BLaER1 (cell line): ENCODE results near the gene CCDC136.

ENCODE experiments used
- H3K27ac ChIP-seq: shearing (Covaris generic); formaldehyde crosslinking; 2 replicates; pipeline ENCODE4 v1.8.1; 2022
- H3K27me3 ChIP-seq: shearing (Covaris generic); formaldehyde crosslinking; 2 replicates; pipeline ENCODE4 v1.8.1; 2022
- H3K36me3 ChIP-seq: shearing (Covaris generic); formaldehyde crosslinking; 2 replicates; pipeline ENCODE4 v1.8.1; 2022
- H3K4me1 ChIP-seq: shearing (Covaris generic); formaldehyde crosslinking; 2 replicates; pipeline ENCODE4 v1.8.1; 2022
- H3K4me2 ChIP-seq: shearing (Covaris generic); formaldehyde crosslinking; 2 replicates; pipeline ENCODE4 v1.8.1; 2022
- H3K4me3 ChIP-seq: shearing (Covaris generic); formaldehyde crosslinking; 2 replicates; pipeline ENCODE4 v1.8.1; 2022
- H3K9ac ChIP-seq: shearing (Covaris generic); formaldehyde crosslinking; 2 replicates; pipeline ENCODE4 v1.8.1; 2022
- H3K9me3 ChIP-seq: shearing (Covaris generic); formaldehyde crosslinking; 2 replicates; pipeline ENCODE4 v1.8.1; 2022
- H4K20me1 ChIP-seq: shearing (Covaris generic); formaldehyde crosslinking; 2 replicates; pipeline ENCODE4 v1.8.1; 2022
- Cebpa-rat ChIP-seq: shearing (Covaris generic); IDR thresholded peaks from 2 replicates; pipeline ENCODE4 v1.8.1; 2022

Gene CCDC136

GRCh38 chr7:128804484-128804883 is 12.7 kb downstream of the CCDC136 start:
- no peaks in the 10 kb centered on the region for H3K9me3 ChIP-seq
- peaks cover 90% of the 10 kb centered on the region for H3K36me3 ChIP-seq

GRCh38 chr7:128805225-128805624 is 13.5 kb downstream of the CCDC136 start:
- no peak overlapping the region for H3K4me3 ChIP-seq
- H3K4me2 ChIP-seq, result no peak overlapping the region
- no peak for TF ChIP-seq Cebpa-rat
- peaks cover 95% of the 10 kb centered on the region for H3K36me3 ChIP-seq
- no peaks in the 10 kb centered on the region for H3K27me3 ChIP-seq
- H3K4me1 ChIP-seq, result peaks cover 7% of the 10 kb centered on the region
- no peak overlapping the region; the same call in 1 of the 2 replicates for H3K9ac ChIP-seq
- H3K9me3 ChIP-seq, result no peaks in the 10 kb centered on the region
- no peaks in the 10 kb centered on the region for H4K20me1 ChIP-seq
- no peak overlapping the region for H3K27ac ChIP-seq

More at GRCh38 chr7:128804484-128804883, 12.7 kb downstream of the CCDC136 start:
- Histone ChIP-seq H3K4me2 (no peak overlapping the region), H3K4me1 (peaks cover under 1% of the 10 kb centered on the region; the same call in 1 of the 2 replicates), H3K27me3 (no peaks in the 10 kb centered on the region), H3K9ac (no peak overlapping the region), H3K27ac (no peak overlapping the region), H3K4me3 (no peak overlapping the region), H4K20me1 (no peaks in the 10 kb centered on the region)
- no peak for TF ChIP-seq Cebpa-rat

- Histone ChIP-seq H3K4me2 (no peak overlapping the region), H3K4me1 (peaks cover 7% of the 10 kb centered on the region), H3K36me3 (peaks cover 96% of the 10 kb centered on the region), H3K27ac (no peak overlapping the region), H4K20me1 (no peaks in the 10 kb centered on the region), H3K4me3 (no peak overlapping the region), H3K27me3 (no peaks in the 10 kb centered on the region), H3K9me3 (no peaks in the 10 kb centered on the region), H3K9ac (no peak overlapping the region)
- TF ChIP-seq Cebpa-rat, result no peak
Measured at GRCh38 chr7:128807191-128807590, 15.4 kb downstream of the CCDC136 start.

- H3K27me3 ChIP-seq, result no peaks in the 10 kb centered on the region
- peaks cover 7% of the 10 kb centered on the region for H3K4me1 ChIP-seq
- no peak overlapping the region for H3K9ac ChIP-seq
- H3K4me3 ChIP-seq, result no peak overlapping the region
- H3K4me2 ChIP-seq, result no peak overlapping the region
- no peak for TF ChIP-seq Cebpa-rat
- H4K20me1 ChIP-seq, result no peaks in the 10 kb centered on the region
- H3K9me3 ChIP-seq, result no peaks in the 10 kb centered on the region
- no peak overlapping the region for H3K27ac ChIP-seq
- peaks cover 85% of the 10 kb centered on the region for H3K36me3 ChIP-seq
Measured at GRCh38 chr7:128809363-128809762, 17.6 kb downstream of the CCDC136 start.

- H3K27me3 ChIP-seq, result no peaks in the 10 kb centered on the region
- no peak overlapping the region for H3K27ac ChIP-seq
- no peaks in the 10 kb centered on the region for H3K9me3 ChIP-seq
- peaks cover 80% of the 10 kb centered on the region for H3K36me3 ChIP-seq
- H4K20me1 ChIP-seq, result no peaks in the 10 kb centered on the region
- no peak for TF ChIP-seq Cebpa-rat
- no peak overlapping the region for H3K4me2 ChIP-seq
- H3K9ac ChIP-seq, result no peak overlapping the region
- no peak overlapping the region for H3K4me3 ChIP-seq
- peaks cover 13% of the 10 kb centered on the region for H3K4me1 ChIP-seq
Measured at GRCh38 chr7:128810473-128810872, 18.7 kb downstream of the CCDC136 start.

- no peaks in the 10 kb centered on the region for H3K9me3 ChIP-seq
- H3K4me1 ChIP-seq, result peaks cover 15% of the 10 kb centered on the region
- H3K4me3 ChIP-seq, result no peak overlapping the region
- no peaks in the 10 kb centered on the region for H4K20me1 ChIP-seq
- H3K27me3 ChIP-seq, result no peaks in the 10 kb centered on the region
- no peak overlapping the region for H3K4me2 ChIP-seq
- no peak overlapping the region for H3K9ac ChIP-seq
- H3K36me3 ChIP-seq, result peaks cover 75% of the 10 kb centered on the region
- TF ChIP-seq Cebpa-rat, result no peak
- H3K27ac ChIP-seq, result no peak overlapping the region
Measured at GRCh38 chr7:128810997-128811396, 19.2 kb downstream of the CCDC136 start.

GRCh38 chr7:128811631-128812430 is 20.1 kb downstream of the CCDC136 start:
- no peak overlapping the region for H3K9ac ChIP-seq
- no peaks in the 10 kb centered on the region for H3K27me3 ChIP-seq
- H4K20me1 ChIP-seq, result no peaks in the 10 kb centered on the region
- no peak overlapping the region for H3K27ac ChIP-seq
- peaks cover 67% of the 10 kb centered on the region for H3K36me3 ChIP-seq
- TF ChIP-seq Cebpa-rat, result no peak
- H3K4me2 ChIP-seq, result no peak overlapping the region
- no peaks in the 10 kb centered on the region for H3K9me3 ChIP-seq
- H3K4me3 ChIP-seq, result no peak overlapping the region
- peaks cover 15% of the 10 kb centered on the region for H3K4me1 ChIP-seq

- no peak for TF ChIP-seq Cebpa-rat
- H4K20me1 ChIP-seq, result no peaks in the 10 kb centered on the region
- H3K27me3 ChIP-seq, result no peaks in the 10 kb centered on the region
- no peak overlapping the region for H3K27ac ChIP-seq
- no peak overlapping the region for H3K4me3 ChIP-seq
- no peak overlapping the region for H3K4me2 ChIP-seq
- H3K4me1 ChIP-seq, result peaks cover 15% of the 10 kb centered on the region
- H3K36me3 ChIP-seq, result peaks cover 59% of the 10 kb centered on the region
- H3K9me3 ChIP-seq, result no peaks in the 10 kb centered on the region
- H3K9ac ChIP-seq, result no peak overlapping the region
Measured at GRCh38 chr7:128812514-128813168, 20.9 kb downstream of the CCDC136 start.

- no peak overlapping the region for H3K27ac ChIP-seq
- H3K27me3 ChIP-seq, result no peaks in the 10 kb centered on the region
- TF ChIP-seq Cebpa-rat, result no peak
- H3K4me2 ChIP-seq, result no peak overlapping the region
- H3K4me3 ChIP-seq, result no peak overlapping the region
- no peak overlapping the region for H3K9ac ChIP-seq
- peaks cover 14% of the 10 kb centered on the region for H3K4me1 ChIP-seq
- H4K20me1 ChIP-seq, result no peaks in the 10 kb centered on the region
- peaks cover 41% of the 10 kb centered on the region for H3K36me3 ChIP-seq
- H3K9me3 ChIP-seq, result no peaks in the 10 kb centered on the region
Measured at GRCh38 chr7:128814499-128814898, 22.7 kb downstream of the CCDC136 start.

- H4K20me1 ChIP-seq, result no peaks in the 10 kb centered on the region
- no peak for TF ChIP-seq Cebpa-rat
- no peak overlapping the region for H3K9ac ChIP-seq
- H3K27ac ChIP-seq, result no peak overlapping the region
- peaks cover 34% of the 10 kb centered on the region for H3K36me3 ChIP-seq
- no peaks in the 10 kb centered on the region for H3K9me3 ChIP-seq
- H3K4me3 ChIP-seq, result no peak overlapping the region
- H3K4me1 ChIP-seq, result peaks cover 7% of the 10 kb centered on the region; the same call in 1 of the 2 replicates
- H3K27me3 ChIP-seq, result no peaks in the 10 kb centered on the region
- no peak overlapping the region for H3K4me2 ChIP-seq
Measured at GRCh38 chr7:128815289-128815942, 23.6 kb downstream of the CCDC136 start.
